ENCODE measurements around the gene KCNH1. TPM values are rescaled to one million over a fixed set of nuclear protein-coding genes. Genes with fewer than 3 reads are reported as not detected.

Gene KCNH1
- total RNA-seq, 1 donor from 2014 or later, result 0.10 TPM

DNA sequence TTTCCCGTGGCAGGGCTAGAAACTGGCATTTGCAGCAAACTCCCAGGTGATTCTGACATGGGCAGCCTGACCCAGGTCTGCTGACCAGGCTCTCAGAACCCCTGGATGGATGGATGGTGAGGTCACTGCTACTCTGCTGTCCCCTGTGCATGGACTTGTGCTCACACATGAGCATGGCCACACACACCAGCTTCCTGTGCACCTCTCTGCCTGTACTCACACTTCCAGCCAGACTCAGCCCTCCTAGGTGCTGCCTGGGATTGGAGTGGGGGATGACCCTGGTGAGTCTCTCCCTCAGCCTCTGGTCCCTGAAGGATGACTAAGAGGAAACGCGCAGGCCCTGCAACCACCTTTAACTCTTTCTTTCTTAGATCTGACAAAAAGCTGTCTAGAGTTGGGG lies 444.1 kb downstream of the KCNH1 start:
- Mint-ChIP-seq H3K36me3 (ENCODE audit: low read depth, unreplicated experiment) (no peaks in the 10 kb centered on the region), H3K9me3 (ENCODE audit: unreplicated experiment) (no peaks in the 10 kb centered on the region), H3K27ac (ENCODE audit: unreplicated experiment) (no peak overlapping the region), H3K4me3 (ENCODE audit: unreplicated experiment) (no peak overlapping the region), H3K4me1 (ENCODE audit: unreplicated experiment) (peaks cover 4% of the 10 kb centered on the region), H3K27me3 (ENCODE audit: unreplicated experiment) (peaks cover 9% of the 10 kb centered on the region)
- TF ChIP-seq, protein P1, sequence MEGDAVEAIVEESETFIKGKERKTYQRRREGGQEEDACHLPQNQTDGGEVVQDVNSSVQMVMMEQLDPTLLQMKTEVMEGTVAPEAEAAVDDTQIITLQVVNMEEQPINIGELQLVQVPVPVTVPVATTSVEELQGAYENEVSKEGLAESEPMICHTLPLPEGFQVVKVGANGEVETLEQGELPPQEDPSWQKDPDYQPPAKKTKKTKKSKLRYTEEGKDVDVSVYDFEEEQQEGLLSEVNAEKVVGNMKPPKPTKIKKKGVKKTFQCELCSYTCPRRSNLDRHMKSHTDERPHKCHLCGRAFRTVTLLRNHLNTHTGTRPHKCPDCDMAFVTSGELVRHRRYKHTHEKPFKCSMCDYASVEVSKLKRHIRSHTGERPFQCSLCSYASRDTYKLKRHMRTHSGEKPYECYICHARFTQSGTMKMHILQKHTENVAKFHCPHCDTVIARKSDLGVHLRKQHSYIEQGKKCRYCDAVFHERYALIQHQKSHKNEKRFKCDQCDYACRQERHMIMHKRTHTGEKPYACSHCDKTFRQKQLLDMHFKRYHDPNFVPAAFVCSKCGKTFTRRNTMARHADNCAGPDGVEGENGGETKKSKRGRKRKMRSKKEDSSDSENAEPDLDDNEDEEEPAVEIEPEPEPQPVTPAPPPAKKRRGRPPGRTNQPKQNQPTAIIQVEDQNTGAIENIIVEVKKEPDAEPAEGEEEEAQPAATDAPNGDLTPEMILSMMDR (IDR thresholded peaks at IDR 0.05; ENCODE audit: unreplicated experiment), result no peak
- no peak for DNase-seq (ENCODE audit: low spot score)

DNA sequence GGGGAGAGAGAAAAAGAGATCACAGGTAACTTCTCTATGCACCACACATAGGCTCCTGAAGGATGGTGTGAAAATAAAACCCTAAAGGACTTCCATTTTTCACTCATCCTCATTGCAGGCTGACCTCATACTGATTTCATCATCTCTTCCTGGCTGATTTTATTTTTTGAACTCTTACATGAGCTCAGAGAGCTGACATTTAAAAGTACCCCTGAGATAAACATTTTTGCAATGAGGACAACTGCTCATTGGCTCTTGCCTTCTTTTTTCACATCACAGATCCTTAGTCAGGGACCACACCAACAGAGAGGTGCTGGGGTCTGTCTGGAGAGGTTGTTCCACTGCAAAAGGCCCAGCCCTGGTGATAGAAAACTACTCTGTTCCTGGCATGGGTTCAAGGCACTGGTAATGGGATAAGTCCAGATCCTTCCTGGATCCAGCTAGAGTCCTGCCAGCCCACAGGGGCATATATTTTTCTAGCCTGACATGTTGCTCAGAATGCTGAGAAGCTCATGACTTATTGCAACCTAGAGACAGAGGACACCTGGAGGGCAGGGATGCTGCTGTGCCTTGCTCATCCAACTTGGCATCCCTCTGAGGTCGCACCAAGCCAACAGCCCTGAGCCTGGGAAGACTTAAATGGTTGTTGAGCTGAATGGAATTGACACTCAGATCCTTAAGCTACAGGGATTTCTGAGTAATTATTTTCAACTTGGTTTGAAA lies 445.3 kb downstream of the KCNH1 start:
- H3K36me3 Mint-ChIP-seq (ENCODE audit: low read depth, unreplicated experiment), result no peaks in the 10 kb centered on the region
- no peak for DNase-seq (ENCODE audit: low spot score)
- H3K27ac Mint-ChIP-seq (ENCODE audit: unreplicated experiment), result no peak overlapping the region
- TF ChIP-seq, protein P1 (IDR thresholded peaks at IDR 0.05; ENCODE audit: unreplicated experiment), result no peak
- H3K4me3 Mint-ChIP-seq (ENCODE audit: unreplicated experiment), result no peak overlapping the region
- H3K9me3 Mint-ChIP-seq (ENCODE audit: unreplicated experiment), result no peaks in the 10 kb centered on the region
- H3K4me1 Mint-ChIP-seq (ENCODE audit: unreplicated experiment), result peaks cover 4% of the 10 kb centered on the region
- peaks cover 7% of the 10 kb centered on the region for H3K27me3 Mint-ChIP-seq (ENCODE audit: unreplicated experiment)

GRCh38 chr1:210687582-210688279 lies 446.2 kb downstream of the KCNH1 start:
- no peaks in the 10 kb centered on the region for H3K4me1 Mint-ChIP-seq (ENCODE audit: unreplicated experiment)
- DNase-seq (ENCODE audit: low spot score), result no peak
- no peaks in the 10 kb centered on the region for H3K36me3 Mint-ChIP-seq (ENCODE audit: low read depth, unreplicated experiment)
- TF ChIP-seq, protein P1 (IDR thresholded peaks at IDR 0.05; ENCODE audit: unreplicated experiment), result no peak
- H3K27me3 Mint-ChIP-seq (ENCODE audit: unreplicated experiment), result peaks cover 4% of the 10 kb centered on the region
- H3K9me3 Mint-ChIP-seq (ENCODE audit: unreplicated experiment), result no peaks in the 10 kb centered on the region
- no peak overlapping the region for H3K27ac Mint-ChIP-seq (ENCODE audit: unreplicated experiment)
- no peak overlapping the region for H3K4me3 Mint-ChIP-seq (ENCODE audit: unreplicated experiment)

- Mint-ChIP-seq H3K27me3 (ENCODE audit: unreplicated experiment) (peaks cover 4% of the 10 kb centered on the region), H3K27ac (ENCODE audit: unreplicated experiment) (no peak overlapping the region), H3K9me3 (ENCODE audit: unreplicated experiment) (no peaks in the 10 kb centered on the region), H3K4me1 (ENCODE audit: unreplicated experiment) (no peaks in the 10 kb centered on the region), H3K4me3 (ENCODE audit: unreplicated experiment) (no peak overlapping the region), H3K36me3 (ENCODE audit: low read depth, unreplicated experiment) (no peaks in the 10 kb centered on the region)
- no peak for DNase-seq (ENCODE audit: low spot score)
- TF ChIP-seq, protein P1 (IDR thresholded peaks at IDR 0.05; ENCODE audit: unreplicated experiment), result no peak
These were observed 447.1 kb downstream of the KCNH1 start for GRCh38 chr1:210686841-210687240.

- DNase-seq (ENCODE audit: low spot score), result no peak
- no peak overlapping the region for H3K27ac Mint-ChIP-seq (ENCODE audit: unreplicated experiment)
- H3K9me3 Mint-ChIP-seq (ENCODE audit: unreplicated experiment), result no peaks in the 10 kb centered on the region
- H3K27me3 Mint-ChIP-seq (ENCODE audit: unreplicated experiment), result peaks cover 1% of the 10 kb centered on the region
- TF ChIP-seq, protein P1 (IDR thresholded peaks at IDR 0.05; ENCODE audit: unreplicated experiment), result no peak
- H3K4me1 Mint-ChIP-seq (ENCODE audit: unreplicated experiment), result no peaks in the 10 kb centered on the region
- H3K4me3 Mint-ChIP-seq (ENCODE audit: unreplicated experiment), result no peak overlapping the region
- H3K36me3 Mint-ChIP-seq (ENCODE audit: low read depth, unreplicated experiment), result no peaks in the 10 kb centered on the region
These were observed 448.7 kb downstream of the KCNH1 start for GRCh38 chr1:210685295-210685650.

Data from endothelial cell (in vitro differentiated cells).